ENCODE measurements around the gene KRTAP12-4. TPM values are rescaled to one million over a fixed set of nuclear protein-coding genes. Genes with fewer than 3 reads are reported as not detected.

Gene KRTAP12-4
- not detected for total RNA-seq (ENCODE audit: unreplicated experiment)
- long read RNA-seq: 0 reads

- Mint-ChIP-seq H3K4me3 (ENCODE audit: unreplicated experiment) (no peak within 1 kb of the TSS), H3K36me3 (ENCODE audit: low read depth, unreplicated experiment) (peaks cover 13% of the 10 kb centered on the region), H3K27ac (ENCODE audit: unreplicated experiment) (no peak within 1 kb of the TSS), H3K4me1 (ENCODE audit: unreplicated experiment) (peaks cover 7% of the 10 kb centered on the region), H3K9me3 (ENCODE audit: unreplicated experiment) (no peaks in the 10 kb centered on the region), H3K27me3 (ENCODE audit: unreplicated experiment) (peaks cover 8% of the 10 kb centered on the region)
- no peak for DNase-seq (ENCODE audit: low spot score)
- no peak for TF ChIP-seq CTCF (IDR thresholded peaks at IDR 0.05; ENCODE audit: unreplicated experiment)
Observed at GRCh38 chr21:44654576-44655175, at the start of gene KRTAP12-4. Gene KRTAP12-4, minus strand, starts transcription at chr21:44654659. Its CDS starts 45 bp downstream, at chr21:44654614.

GRCh38 chr21:44703731-44704635 lies 49.5 kb upstream of the KRTAP12-4 start:
- no peak for DNase-seq (ENCODE audit: low spot score)
- TF ChIP-seq CTCF (IDR thresholded peaks at IDR 0.05; ENCODE audit: unreplicated experiment): no peak
- H3K36me3 Mint-ChIP-seq (ENCODE audit: low read depth, unreplicated experiment): peaks cover 4% of the 10 kb centered on the region
- peaks cover 18% of the 10 kb centered on the region for H3K27me3 Mint-ChIP-seq (ENCODE audit: unreplicated experiment)
- no peaks in the 10 kb centered on the region for H3K9me3 Mint-ChIP-seq (ENCODE audit: unreplicated experiment)
- H3K27ac Mint-ChIP-seq (ENCODE audit: unreplicated experiment): no peak overlapping the region
- H3K4me3 Mint-ChIP-seq (ENCODE audit: unreplicated experiment): no peak overlapping the region
- peaks cover 8% of the 10 kb centered on the region for H3K4me1 Mint-ChIP-seq (ENCODE audit: unreplicated experiment)

- H3K27me3 Mint-ChIP-seq (ENCODE audit: unreplicated experiment): peaks cover 16% of the 10 kb centered on the region
- no peak overlapping the region for H3K27ac Mint-ChIP-seq (ENCODE audit: unreplicated experiment)
- peaks cover 10% of the 10 kb centered on the region for H3K4me1 Mint-ChIP-seq (ENCODE audit: unreplicated experiment)
- no peaks in the 10 kb centered on the region for H3K9me3 Mint-ChIP-seq (ENCODE audit: unreplicated experiment)
- no peak for TF ChIP-seq CTCF (IDR thresholded peaks at IDR 0.05; ENCODE audit: unreplicated experiment)
- no peak overlapping the region for H3K4me3 Mint-ChIP-seq (ENCODE audit: unreplicated experiment)
- no peak for DNase-seq (ENCODE audit: low spot score)
- H3K36me3 Mint-ChIP-seq (ENCODE audit: low read depth, unreplicated experiment): peaks cover 4% of the 10 kb centered on the region
Observed at GRCh38 chr21:44702973-44703730, 48.7 kb upstream of the KRTAP12-4 start.

GRCh38 chr21:44702111-44702972 lies 47.9 kb upstream of the KRTAP12-4 start:
- no peak for DNase-seq (ENCODE audit: low spot score)
- TF ChIP-seq CTCF (IDR thresholded peaks at IDR 0.05; ENCODE audit: unreplicated experiment): no peak
- H3K27ac Mint-ChIP-seq (ENCODE audit: unreplicated experiment): no peak overlapping the region
- no peaks in the 10 kb centered on the region for H3K9me3 Mint-ChIP-seq (ENCODE audit: unreplicated experiment)
- peaks cover 8% of the 10 kb centered on the region for H3K4me1 Mint-ChIP-seq (ENCODE audit: unreplicated experiment)
- H3K27me3 Mint-ChIP-seq (ENCODE audit: unreplicated experiment): peaks cover 17% of the 10 kb centered on the region
- no peak overlapping the region for H3K4me3 Mint-ChIP-seq (ENCODE audit: unreplicated experiment)
- H3K36me3 Mint-ChIP-seq (ENCODE audit: low read depth, unreplicated experiment): peaks cover 4% of the 10 kb centered on the region

All from endothelial cell (in vitro differentiated cells).